Prostate gland (tissue), 2 donors: ENCODE results near the gene SAMD4A. TPM values are rescaled to one million over a fixed set of nuclear protein-coding genes. Genes with fewer than 3 reads are reported as not detected.

ENCODE experiments used
- DNase-seq: peaks from one replicate; pipeline ENCODE4 v3.0.0-alpha.2; 2019; ENCODE audit warnings: low spot score
- H3K27ac ChIP-seq, 2 donors: fragments of 200-600 bp; sonication (generic); 2 replicates each; pipeline ENCODE4 v1.5.1; 2017 to 2019
- H3K27me3 ChIP-seq: fragments of 200-600 bp; sonication (generic); replicated peaks from 2 replicates; pipeline ENCODE4 v1.5.1; 2019; ENCODE audit not compliant: insufficient read depth
- H3K36me3 ChIP-seq, 2 donors: fragments of 200-600 bp; sonication (generic); 1 replicate in 1 of 2; 2 replicates in 1 of 2; pipeline versions ENCODE4 v1.5.1 to v1.8.1; 2017 to 2019
- H3K4me1 ChIP-seq: fragments of 200-600 bp; sonication (generic); replicated peaks from 2 replicates; pipeline ENCODE4 v1.5.1; 2019
- H3K4me3 ChIP-seq, 2 donors: fragments of 200-600 bp; sonication (generic); 2 replicates each; pipeline ENCODE4 v1.5.1; 2017 to 2019
- H3K9me3 ChIP-seq: fragments of 200-600 bp; sonication (generic); 2 replicates; pipeline ENCODE4 v1.5.1; 2017
- POLR2A ChIP-seq: fragments of 450-650 bp; IDR thresholded peaks from one replicate; pipeline ENCODE4 v1.6.1; 2016; ENCODE audit warnings: antibody characterized with exemption, mild to moderate bottlenecking
- POLR2AphosphoS5 ChIP-seq: sonication (generic); formaldehyde crosslinking; IDR thresholded peaks from one replicate; pipeline ENCODE4 v1.6.1; 2017; ENCODE audit warnings: antibody characterized with exemption
- WGBS: methylation state at CpG from one replicate; pipeline ENCODE4 v1.1.5; 2018; 5-methylcytosine and 5-hydroxymethylcytosine counted together
- intact Hi-C: fragments of 100-400 bp; cut with DNase I; formaldehyde crosslinking; loops from one replicate; pipeline ENCODE4 v1.14.2; 2022
- total RNA-seq, 2 donors: library from RNA; depleted of rRNA; stranded (reverse); fragments of >200 nt; gene quantifications; one replicate each; pipeline ENCODE4 v1.1.0, GENCODE V29; 2016
- TF ChIP-seq, protein P1 (sequence below), 4 experiments: fragments of 200-600 bp in 2 of 4; fragments of 450-650 bp in 2 of 4; sonication (generic) in 2 of 4; IDR thresholded peaks; 1 replicate in 3 of 4; 2 replicates in 1 of 4; pipeline ENCODE4 v1.5.1; 2016 to 2019; ENCODE audit warnings: antibody characterized with exemption in 4 of 4, mild to moderate bottlenecking in 2 of 4, moderate library complexity in 2 of 4

Gene SAMD4A
- total RNA-seq, 2 donors from 2014 or later, result 18.1 to 38.5 TPM

DNA sequence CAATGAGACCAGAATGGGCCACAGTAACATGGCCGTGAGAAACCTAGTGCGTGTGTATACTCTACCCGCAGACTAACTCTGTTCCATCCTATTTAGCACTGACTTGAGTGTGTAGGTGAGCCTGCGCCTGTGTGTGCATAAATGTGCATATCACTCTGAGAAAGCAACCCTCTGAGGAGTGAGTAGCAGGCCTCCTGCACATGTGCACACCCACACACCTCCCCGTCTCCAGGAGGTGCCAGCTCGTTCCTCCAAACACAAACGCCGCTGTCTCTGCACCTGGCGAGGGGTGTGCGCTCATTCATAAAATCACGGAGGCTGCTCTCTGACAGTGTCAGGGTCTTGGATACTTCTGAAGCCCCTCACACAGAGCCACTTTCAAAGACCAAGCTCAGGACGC lies 196.8 kb downstream of the SAMD4A start:
- H3K4me1 ChIP-seq, result no peaks in the 10 kb centered on the region
- no peak for TF ChIP-seq POLR2AphosphoS5
- TF ChIP-seq POLR2A, result no peak
- TF ChIP-seq, protein P1, sequence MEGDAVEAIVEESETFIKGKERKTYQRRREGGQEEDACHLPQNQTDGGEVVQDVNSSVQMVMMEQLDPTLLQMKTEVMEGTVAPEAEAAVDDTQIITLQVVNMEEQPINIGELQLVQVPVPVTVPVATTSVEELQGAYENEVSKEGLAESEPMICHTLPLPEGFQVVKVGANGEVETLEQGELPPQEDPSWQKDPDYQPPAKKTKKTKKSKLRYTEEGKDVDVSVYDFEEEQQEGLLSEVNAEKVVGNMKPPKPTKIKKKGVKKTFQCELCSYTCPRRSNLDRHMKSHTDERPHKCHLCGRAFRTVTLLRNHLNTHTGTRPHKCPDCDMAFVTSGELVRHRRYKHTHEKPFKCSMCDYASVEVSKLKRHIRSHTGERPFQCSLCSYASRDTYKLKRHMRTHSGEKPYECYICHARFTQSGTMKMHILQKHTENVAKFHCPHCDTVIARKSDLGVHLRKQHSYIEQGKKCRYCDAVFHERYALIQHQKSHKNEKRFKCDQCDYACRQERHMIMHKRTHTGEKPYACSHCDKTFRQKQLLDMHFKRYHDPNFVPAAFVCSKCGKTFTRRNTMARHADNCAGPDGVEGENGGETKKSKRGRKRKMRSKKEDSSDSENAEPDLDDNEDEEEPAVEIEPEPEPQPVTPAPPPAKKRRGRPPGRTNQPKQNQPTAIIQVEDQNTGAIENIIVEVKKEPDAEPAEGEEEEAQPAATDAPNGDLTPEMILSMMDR (IDR thresholded peaks at IDR 0.05), result no peak
- no peak overlapping the region for H3K27ac ChIP-seq
- DNase-seq, result no peak
- no peaks in the 10 kb centered on the region for H3K9me3 ChIP-seq
- peaks cover 0 to 4% of the 10 kb centered on the region in 2 donors for H3K36me3 ChIP-seq
- H3K27me3 ChIP-seq, result no peaks in the 10 kb centered on the region
- WGBS, result 91% methylated on average over 12 of the region's 12 CpGs
- intact Hi-C loops, result no loop called here
- H3K4me3 ChIP-seq, result no peak overlapping the region

DNA sequence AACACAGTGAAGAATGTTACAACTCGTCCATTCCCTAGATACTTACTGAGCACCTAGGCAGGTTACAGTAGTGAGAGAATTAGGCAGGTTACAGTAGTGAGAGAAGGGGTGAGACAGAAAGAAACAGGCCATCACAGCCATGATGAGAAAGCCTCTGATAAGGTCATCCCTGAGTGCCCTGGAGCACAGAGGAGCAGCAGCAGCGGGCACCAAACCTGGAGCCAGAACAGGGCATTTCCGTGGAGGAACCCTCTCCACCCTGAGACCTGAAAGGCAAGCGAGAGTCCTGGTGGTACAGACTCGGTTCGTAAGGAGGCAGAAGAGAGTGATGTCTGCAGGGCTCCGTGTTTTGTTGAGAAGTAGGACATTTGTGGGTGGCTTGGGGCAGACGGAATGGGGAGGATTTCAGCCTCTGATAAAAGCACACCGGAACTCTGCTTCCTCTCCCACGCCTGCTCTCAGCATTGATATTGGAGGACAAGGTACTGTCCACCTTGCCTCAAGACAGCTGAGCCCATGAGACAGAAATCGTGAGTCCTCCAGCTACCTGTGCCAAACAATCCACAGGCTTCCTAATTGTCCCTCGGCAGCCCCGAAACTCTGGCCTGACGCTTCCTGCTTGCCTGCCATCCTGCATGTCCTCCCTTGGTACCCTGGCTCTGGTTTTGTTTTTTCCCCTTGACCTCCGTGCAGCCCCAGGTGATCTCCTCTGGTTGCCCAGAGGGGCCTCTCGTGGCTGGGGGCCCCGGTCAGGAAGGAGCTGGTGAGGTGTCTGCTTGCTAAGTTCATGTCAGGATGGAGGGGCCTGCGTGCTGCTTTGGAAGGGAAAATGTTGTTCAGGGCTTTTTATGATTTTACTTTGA lies 199.6 kb downstream of the SAMD4A start:
- TF ChIP-seq, protein P1 (IDR thresholded peaks at IDR 0.05), result no peak
- TF ChIP-seq POLR2AphosphoS5, result no peak
- no peak for TF ChIP-seq POLR2A
- H3K27ac ChIP-seq, result no peak overlapping the region
- H3K27me3 ChIP-seq, result no peaks in the 10 kb centered on the region
- no peak overlapping the region for H3K4me3 ChIP-seq
- H3K4me1 ChIP-seq, result no peaks in the 10 kb centered on the region
- peaks cover 0 to 4% of the 10 kb centered on the region in 2 donors for H3K36me3 ChIP-seq
- WGBS, result 72% methylated on average over 18 of the region's 18 CpGs
- intact Hi-C loops, result no loop called here
- no peak for DNase-seq
- H3K9me3 ChIP-seq, result no peaks in the 10 kb centered on the region

DNA sequence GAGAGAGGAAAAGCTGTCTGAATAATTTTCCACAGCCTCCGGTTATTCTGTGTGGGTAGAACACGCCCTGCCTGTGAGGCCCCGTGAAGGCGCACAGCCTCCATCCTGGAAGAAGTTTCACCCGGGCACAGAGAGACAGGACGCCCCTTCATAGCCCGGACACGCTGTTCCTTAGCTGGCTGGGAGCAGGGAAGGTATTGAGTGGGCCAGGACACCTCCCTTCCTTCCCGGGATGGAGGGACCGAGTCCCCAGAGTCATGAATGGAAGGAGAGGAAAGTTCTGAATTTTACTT lies 200.2 kb downstream of the SAMD4A start:
- Histone ChIP-seq H3K36me3 (peaks cover 0 to 4% of the 10 kb centered on the region in 2 donors), H3K27ac (no peak overlapping the region)
- TF ChIP-seq, protein P1 (IDR thresholded peaks at IDR 0.05), result no peak
- TF ChIP-seq POLR2A, result no peak
- no peak for TF ChIP-seq POLR2AphosphoS5

DNA sequence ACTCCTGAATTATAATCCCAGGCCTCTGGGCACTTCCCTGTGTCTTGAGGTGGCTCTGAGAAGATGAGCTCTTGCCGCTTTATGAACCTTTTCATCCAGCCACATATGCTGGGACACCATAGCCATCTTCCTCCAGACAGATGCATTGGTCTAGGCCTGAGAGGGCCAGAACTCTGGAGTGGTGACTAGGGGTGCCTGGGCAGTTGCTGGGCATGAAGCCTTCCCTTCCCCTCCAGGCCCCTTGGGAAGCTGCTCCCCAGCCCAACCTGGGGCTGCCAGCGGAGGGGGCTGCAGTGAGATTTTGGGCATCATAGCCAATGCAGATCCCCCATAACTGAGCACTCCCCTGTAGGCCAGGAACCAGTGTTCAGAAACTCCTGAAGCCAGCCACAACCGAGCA lies 200.5 kb downstream of the SAMD4A start:
- H3K4me1 ChIP-seq, result no peaks in the 10 kb centered on the region
- H3K27me3 ChIP-seq, result no peaks in the 10 kb centered on the region
- intact Hi-C loops, result no loop called here
- H3K27ac ChIP-seq, result no peak overlapping the region
- whole genome bisulfite sequencing, result 92% methylated on average over 3 of the region's 3 CpGs
- no peak for TF ChIP-seq POLR2AphosphoS5
- no peak for TF ChIP-seq POLR2A
- TF ChIP-seq, protein P1 (IDR thresholded peaks at IDR 0.05), result no peak
- no peaks in the 10 kb centered on the region for H3K9me3 ChIP-seq
- H3K36me3 ChIP-seq, result peaks cover 0 to 4% of the 10 kb centered on the region in 2 donors
- no peak for DNase-seq
- H3K4me3 ChIP-seq, result no peak overlapping the region

More for the DNA sequence above, 200.2 kb downstream of the SAMD4A start:
- Histone ChIP-seq H3K27me3 (no peaks in the 10 kb centered on the region), H3K4me3 (no peak overlapping the region), H3K9me3 (no peaks in the 10 kb centered on the region), H3K4me1 (no peaks in the 10 kb centered on the region)
- intact Hi-C loops, result no loop called here
- DNase-seq, result no peak
- WGBS, result 83% methylated on average over 10 of the region's 10 CpGs

DNA sequence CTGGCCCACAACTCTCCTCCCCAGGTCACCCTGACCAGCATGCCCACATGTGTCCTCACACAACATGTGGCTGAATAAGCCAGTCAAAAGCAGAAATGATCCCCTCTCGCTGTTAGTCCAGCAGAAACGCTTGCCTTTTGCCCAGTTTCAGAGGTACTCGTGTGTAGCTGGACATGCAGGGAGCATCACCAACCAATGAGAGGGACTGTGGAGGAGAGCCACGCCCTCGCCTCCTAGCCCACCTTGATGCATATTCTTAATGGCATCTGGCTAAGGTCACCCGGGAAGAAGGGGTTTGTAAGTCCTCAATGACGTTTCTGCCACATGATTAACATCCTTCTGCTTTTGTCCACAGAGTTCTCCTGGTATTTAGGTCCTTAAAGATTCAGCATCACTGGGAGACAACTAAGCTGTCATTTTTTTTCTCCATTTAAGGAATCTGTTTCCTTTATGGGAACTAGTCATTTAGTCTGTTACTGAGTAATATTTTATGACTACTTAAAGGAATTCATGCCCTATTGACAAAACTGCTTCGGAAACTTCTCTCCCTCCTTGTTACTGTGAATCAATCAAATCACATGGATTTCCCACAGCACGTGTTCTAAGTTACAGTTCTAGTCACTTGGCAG lies 201.7 kb downstream of the SAMD4A start:
- no peak overlapping the region for H3K4me3 ChIP-seq
- intact Hi-C loops, result no loop called here
- no peak overlapping the region for H3K27ac ChIP-seq
- TF ChIP-seq POLR2A, result no peak
- TF ChIP-seq, protein P1 (IDR thresholded peaks at IDR 0.05), result no peak
- no peak for TF ChIP-seq POLR2AphosphoS5
- H3K9me3 ChIP-seq, result no peaks in the 10 kb centered on the region
- WGBS, result 80% methylated on average over 9 of the region's 9 CpGs
- H3K4me1 ChIP-seq, result no peaks in the 10 kb centered on the region
- DNase-seq, result no peak
- peaks cover 0 to 4% of the 10 kb centered on the region in 2 donors for H3K36me3 ChIP-seq
- H3K27me3 ChIP-seq, result no peaks in the 10 kb centered on the region
